WTC11 (cell line): ENCODE data around the gene EPN1.

Source experiments
- CTCF ChIP-seq: fragments of 200-600 bp; IDR thresholded peaks from 2 replicates; pipeline ENCODE4 v1.8.0; 2022; ENCODE audit warnings: antibody characterized with exemption
- E2F1 ChIP-seq: sonication (generic); formaldehyde crosslinking; IDR thresholded peaks from 2 replicates; pipeline ENCODE4 v1.8.0; 2022; ENCODE audit warnings: mild to moderate bottlenecking, missing genetic modification reagents
- ESRRA ChIP-seq: sonication (generic); formaldehyde crosslinking; IDR thresholded peaks from 2 replicates; pipeline ENCODE4 v1.8.1; 2022; ENCODE audit warnings: mild to moderate bottlenecking, missing genetic modification reagents, borderline replicate concordance
- FOXJ3 ChIP-seq: sonication (generic); formaldehyde crosslinking; IDR thresholded peaks from 2 replicates; pipeline ENCODE4 v1.9.0; 2021; ENCODE audit warnings: missing genetic modification reagents, mild to moderate bottlenecking, borderline replicate concordance
- GABPB1 ChIP-seq: sonication (generic); formaldehyde crosslinking; IDR thresholded peaks from 2 replicates; pipeline ENCODE4 v1.8.1; 2023; ENCODE audit warnings: mild to moderate bottlenecking, missing genetic modification reagents
- MAX ChIP-seq: sonication (generic); formaldehyde crosslinking; IDR thresholded peaks from 2 replicates; pipeline ENCODE4 v1.8.0; 2022; ENCODE audit warnings: mild to moderate bottlenecking, missing genetic modification reagents
- TEAD1 ChIP-seq: sonication (generic); formaldehyde crosslinking; IDR thresholded peaks from 2 replicates; pipeline ENCODE4 v1.8.0; 2022; ENCODE audit warnings: mild to moderate bottlenecking, missing genetic modification reagents
- TEAD4 ChIP-seq: sonication (generic); formaldehyde crosslinking; IDR thresholded peaks from 2 replicates; pipeline ENCODE4 v1.8.0; 2022; ENCODE audit warnings: mild to moderate bottlenecking, missing genetic modification reagents
- USF2 ChIP-seq: sonication (generic); formaldehyde crosslinking; IDR thresholded peaks from 2 replicates; pipeline ENCODE4 v1.8.1; 2023; ENCODE audit warnings: mild to moderate bottlenecking, missing genetic modification reagents, moderate library complexity
- ZBTB43 ChIP-seq: sonication (generic); formaldehyde crosslinking; IDR thresholded peaks from 2 replicates; pipeline ENCODE4 v1.8.1; 2023; ENCODE audit warnings: mild to moderate bottlenecking, missing genetic modification reagents
- ZNF425 ChIP-seq: fragments of 250-450 bp; sonication (Bioruptor Pico); conservative IDR thresholded peaks from 2 replicates; pipeline ENCODE4 v1.9.0; 2021; ENCODE audit warnings: mild to moderate bottlenecking

GRCh38 chr19:55635856-55636440 lies 39.1 kb upstream of the EPN1 start:
- no peak for TF ChIP-seq CTCF
- no peak for TF ChIP-seq GABPB1 (CRISPR knock-in tag)
- TF ChIP-seq USF2 (CRISPR knock-in tag), result no peak
- no peak for TF ChIP-seq E2F1 (CRISPR knock-in tag)
- TF ChIP-seq MAX (CRISPR knock-in tag), result no peak
- TF ChIP-seq ZNF425 (CRISPR knock-in tag), result no peak
- no peak for TF ChIP-seq TEAD4
- no peak for TF ChIP-seq ZBTB43 (CRISPR knock-in tag)
- no peak for TF ChIP-seq FOXJ3
- no peak for TF ChIP-seq ESRRA
- no peak for TF ChIP-seq TEAD1 (CRISPR knock-in tag)
